ENCODE data around the gene SIRT2. TPM values are rescaled to one million over a fixed set of nuclear protein-coding genes. Genes with fewer than 3 reads are reported as not detected.

The SIRT2 gene
- total RNA-seq, 1 donor from 2014 or later = 60.1 TPM

GRCh38 chr19:38836983-38837626 lies 62.3 kb downstream of the SIRT2 start:
- peaks cover 70% of the 10 kb centered on the region for H3K36me3 ChIP-seq
- H3K4me1 ChIP-seq = peaks cover 40% of the 10 kb centered on the region
- TF ChIP-seq, protein P1, sequence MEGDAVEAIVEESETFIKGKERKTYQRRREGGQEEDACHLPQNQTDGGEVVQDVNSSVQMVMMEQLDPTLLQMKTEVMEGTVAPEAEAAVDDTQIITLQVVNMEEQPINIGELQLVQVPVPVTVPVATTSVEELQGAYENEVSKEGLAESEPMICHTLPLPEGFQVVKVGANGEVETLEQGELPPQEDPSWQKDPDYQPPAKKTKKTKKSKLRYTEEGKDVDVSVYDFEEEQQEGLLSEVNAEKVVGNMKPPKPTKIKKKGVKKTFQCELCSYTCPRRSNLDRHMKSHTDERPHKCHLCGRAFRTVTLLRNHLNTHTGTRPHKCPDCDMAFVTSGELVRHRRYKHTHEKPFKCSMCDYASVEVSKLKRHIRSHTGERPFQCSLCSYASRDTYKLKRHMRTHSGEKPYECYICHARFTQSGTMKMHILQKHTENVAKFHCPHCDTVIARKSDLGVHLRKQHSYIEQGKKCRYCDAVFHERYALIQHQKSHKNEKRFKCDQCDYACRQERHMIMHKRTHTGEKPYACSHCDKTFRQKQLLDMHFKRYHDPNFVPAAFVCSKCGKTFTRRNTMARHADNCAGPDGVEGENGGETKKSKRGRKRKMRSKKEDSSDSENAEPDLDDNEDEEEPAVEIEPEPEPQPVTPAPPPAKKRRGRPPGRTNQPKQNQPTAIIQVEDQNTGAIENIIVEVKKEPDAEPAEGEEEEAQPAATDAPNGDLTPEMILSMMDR (IDR thresholded peaks at IDR 0.05) = no peak
- ATAC-seq (no peak), DNase-seq (no peak)
- peak overlapping the region; percentile 24 for H3K27ac ChIP-seq
- no peaks in the 10 kb centered on the region for H3K27me3 ChIP-seq (ENCODE audit: low read depth)
- no peak overlapping the region for H3K4me3 ChIP-seq
- intact Hi-C loops (cut with DNase I) = no loop called here
- H3K9me3 ChIP-seq = no peaks in the 10 kb centered on the region

DNA sequence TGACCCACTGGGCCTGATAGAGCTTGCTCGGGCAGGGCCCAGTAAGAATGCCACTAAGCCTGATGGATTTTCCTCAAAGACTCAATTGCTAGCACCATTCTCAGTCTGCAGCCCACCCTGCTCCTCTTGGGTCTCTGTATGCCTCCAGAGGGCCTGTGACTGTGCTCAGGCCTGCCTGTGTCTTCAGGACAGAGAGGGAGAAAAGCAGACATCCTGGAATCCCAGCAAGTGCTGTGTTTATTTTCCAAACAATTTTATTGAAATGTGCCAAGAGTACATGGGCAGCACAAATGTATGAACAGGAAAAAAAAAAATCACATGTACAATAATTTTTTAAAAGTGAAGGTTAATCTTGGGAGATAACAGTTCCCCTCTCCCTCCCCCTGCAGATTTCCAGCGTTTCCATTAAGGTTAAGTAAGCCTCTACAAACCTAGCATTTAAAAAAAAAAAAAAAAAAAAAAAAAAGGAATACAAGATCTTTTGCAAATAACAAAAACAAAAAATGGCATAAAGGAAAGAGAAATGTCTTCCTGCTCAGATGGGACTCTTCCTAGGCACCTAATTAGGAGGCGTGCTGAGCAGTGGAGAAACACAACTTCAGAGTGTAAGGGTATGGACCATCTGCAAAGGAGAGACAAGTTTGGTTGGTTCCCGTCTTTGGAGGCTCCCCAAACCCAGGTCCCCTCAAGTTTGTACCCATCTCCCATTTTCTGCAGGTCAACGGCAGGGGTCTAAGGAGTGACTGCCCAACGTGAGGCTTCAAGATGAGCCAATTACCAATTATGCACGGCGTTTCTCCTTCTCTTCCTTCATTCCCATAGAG lies 63.0 kb downstream of the SIRT2 start:
- peak overlapping the region; percentile 27 for H3K27ac ChIP-seq
- peaks cover 63% of the 10 kb centered on the region for H3K36me3 ChIP-seq
- intact Hi-C loops (cut with DNase I) = no loop called here
- H3K4me1 ChIP-seq = peaks cover 36% of the 10 kb centered on the region
- no peaks in the 10 kb centered on the region for H3K27me3 ChIP-seq (ENCODE audit: low read depth)
- TF ChIP-seq, protein P1 (IDR thresholded peaks at IDR 0.05) = no peak
- no peak for DNase-seq
- H3K4me3 ChIP-seq = no peak overlapping the region
- H3K9me3 ChIP-seq = no peaks in the 10 kb centered on the region
- no peak for ATAC-seq

GRCh38 chr19:38834590-38834989 lies 64.8 kb downstream of the SIRT2 start:
- Histone ChIP-seq H3K36me3 (peaks cover 55% of the 10 kb centered on the region), H3K27ac (no peak overlapping the region), H3K4me1 (peaks cover 44% of the 10 kb centered on the region), H3K4me3 (no peak overlapping the region), H3K9me3 (no peaks in the 10 kb centered on the region), H3K27me3 (ENCODE audit: low read depth) (no peaks in the 10 kb centered on the region)
- intact Hi-C loops (cut with DNase I) = no loop called here
- ATAC-seq (no peak), DNase-seq (no peak)
- TF ChIP-seq, protein P1 (IDR thresholded peaks at IDR 0.05) = no peak

- H3K27ac ChIP-seq = no peak overlapping the region
- H3K36me3 ChIP-seq = peaks cover 55% of the 10 kb centered on the region
- intact Hi-C loops (cut with DNase I) = no loop called here
- DNase-seq (no peak), ATAC-seq (no peak)
- H3K9me3 ChIP-seq = no peaks in the 10 kb centered on the region
- H3K4me3 ChIP-seq = no peak overlapping the region
- no peaks in the 10 kb centered on the region for H3K27me3 ChIP-seq (ENCODE audit: low read depth)
- TF ChIP-seq, protein P1 (IDR thresholded peaks at IDR 0.05) = no peak
- peaks cover 46% of the 10 kb centered on the region for H3K4me1 ChIP-seq
Measured at GRCh38 chr19:38834104-38834490, 65.3 kb downstream of the SIRT2 start.

- DNase-seq = no peak
- Histone ChIP-seq H3K4me3 (no peak overlapping the region), H3K4me1 (peaks cover 44% of the 10 kb centered on the region), H3K27me3 (ENCODE audit: low read depth) (no peaks in the 10 kb centered on the region), H3K27ac (peak overlapping the region; percentile 92), H3K9me3 (no peaks in the 10 kb centered on the region), H3K36me3 (peaks cover 55% of the 10 kb centered on the region)
- TF ChIP-seq, protein P1 (IDR thresholded peaks at IDR 0.05) = no peak
- no peak for ATAC-seq
- intact Hi-C loops (cut with DNase I) = no loop called here
Measured at GRCh38 chr19:38833092-38833425, 66.4 kb downstream of the SIRT2 start.
